ENCODE measurements around the gene TMCO6.
"Not testable (repeated sequence)": the region's sequence is repeated elsewhere in the genome, so short reads cannot be mapped to it uniquely, and the experiment has no call there.

The TMCO6 gene

GRCh38 chr5:140631036-140631417, 8.2 kb upstream of the TMCO6 start:
- DNase-seq = no peak

DNA sequence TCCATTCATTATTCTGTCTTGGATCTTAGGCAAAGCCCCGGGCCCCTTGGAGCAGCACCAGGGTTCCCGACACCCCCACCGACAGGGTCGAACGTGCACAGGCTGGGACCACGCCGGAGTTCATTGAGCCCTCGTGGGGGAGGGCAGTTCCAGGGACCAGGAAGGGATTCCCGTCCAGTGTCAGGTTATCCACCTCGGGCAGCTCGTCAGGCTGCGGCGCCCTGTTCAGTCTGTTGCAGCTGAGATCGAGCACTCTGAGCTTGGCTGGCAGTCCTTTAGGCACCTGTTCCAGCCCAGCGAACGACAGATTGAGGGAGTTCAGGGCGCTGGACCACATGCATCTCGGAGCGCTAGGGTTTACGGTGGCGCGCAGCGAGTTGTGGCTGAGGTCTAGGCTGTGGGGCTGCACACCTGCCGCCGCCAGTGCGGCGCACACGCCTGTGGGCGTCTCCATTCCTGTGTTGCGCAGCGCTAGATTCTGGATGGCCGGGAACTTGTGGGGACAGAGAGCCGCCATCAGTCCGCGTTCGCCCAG, 7.4 kb upstream of the TMCO6 start:
- no peak for DNase-seq

DNA sequence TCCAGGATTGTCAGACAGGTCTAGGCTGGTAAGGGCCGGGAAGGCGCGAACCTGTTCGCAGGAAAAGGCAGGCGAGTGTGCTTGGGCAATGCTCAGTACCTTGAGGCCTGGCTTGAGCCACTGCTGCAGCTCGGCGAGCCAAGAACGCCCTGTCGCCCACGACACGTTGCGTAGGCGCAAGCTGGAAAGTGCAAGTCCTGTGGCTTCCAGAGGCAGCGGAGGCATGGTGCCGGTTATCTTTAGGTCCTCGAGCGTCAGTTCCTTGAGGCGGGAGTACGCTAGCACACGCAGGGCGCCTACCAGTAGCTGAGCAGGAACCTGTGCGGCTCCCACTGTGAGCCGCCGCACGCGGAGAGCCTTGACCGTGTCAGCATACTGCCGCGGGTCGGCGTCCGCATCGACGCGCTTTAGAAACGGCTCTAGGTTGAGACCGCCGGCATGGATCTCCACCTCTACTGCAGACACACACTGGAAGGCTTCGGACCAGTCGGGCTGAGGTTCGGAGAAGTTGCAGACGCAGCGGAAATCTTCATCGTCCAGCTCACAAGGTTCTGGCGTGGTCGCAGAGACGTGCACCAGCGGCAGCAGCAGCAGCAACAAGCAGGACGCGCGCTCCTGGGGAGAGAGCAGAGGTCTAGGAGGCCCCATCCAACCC, 6.8 kb upstream of the TMCO6 start:
- DNase-seq = no peak

GRCh38 chr5:140633021-140633471, 6.2 kb upstream of the TMCO6 start, which contains the start of gene CD14:
TSS of gene CD14 (minus strand) at chr5:140633175. CDS start at chr5:140633071, 104 bp downstream.
- no peak for DNase-seq

DNA sequence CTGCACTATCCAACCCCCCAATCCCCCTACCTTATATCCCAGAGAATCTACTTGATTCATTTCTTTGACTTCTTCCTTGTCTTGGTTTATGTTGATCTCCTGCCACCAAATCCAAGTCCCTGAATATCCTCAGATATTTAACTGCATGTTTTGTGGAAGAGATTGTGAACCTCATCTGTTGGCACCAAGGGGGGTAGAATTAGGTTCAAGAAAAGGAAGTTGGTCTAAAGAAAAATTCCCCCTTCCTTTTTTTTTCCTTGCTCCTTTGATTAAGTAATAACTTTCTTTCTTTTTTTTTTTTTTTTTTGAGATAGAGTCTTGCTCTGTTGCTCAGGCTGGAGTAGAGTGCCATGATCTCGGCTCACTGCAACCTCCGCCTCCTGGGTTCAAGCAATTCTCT, 5.8 kb upstream of the TMCO6 start:
- DNase-seq = no peak

- DNase-seq = no peak
Observed at GRCh38 chr5:140634103-140634502, 5.1 kb upstream of the TMCO6 start.

GRCh38 chr5:140635291-140636257, 3.7 kb upstream of the TMCO6 start:
- DNase-seq = no peak

DNA sequence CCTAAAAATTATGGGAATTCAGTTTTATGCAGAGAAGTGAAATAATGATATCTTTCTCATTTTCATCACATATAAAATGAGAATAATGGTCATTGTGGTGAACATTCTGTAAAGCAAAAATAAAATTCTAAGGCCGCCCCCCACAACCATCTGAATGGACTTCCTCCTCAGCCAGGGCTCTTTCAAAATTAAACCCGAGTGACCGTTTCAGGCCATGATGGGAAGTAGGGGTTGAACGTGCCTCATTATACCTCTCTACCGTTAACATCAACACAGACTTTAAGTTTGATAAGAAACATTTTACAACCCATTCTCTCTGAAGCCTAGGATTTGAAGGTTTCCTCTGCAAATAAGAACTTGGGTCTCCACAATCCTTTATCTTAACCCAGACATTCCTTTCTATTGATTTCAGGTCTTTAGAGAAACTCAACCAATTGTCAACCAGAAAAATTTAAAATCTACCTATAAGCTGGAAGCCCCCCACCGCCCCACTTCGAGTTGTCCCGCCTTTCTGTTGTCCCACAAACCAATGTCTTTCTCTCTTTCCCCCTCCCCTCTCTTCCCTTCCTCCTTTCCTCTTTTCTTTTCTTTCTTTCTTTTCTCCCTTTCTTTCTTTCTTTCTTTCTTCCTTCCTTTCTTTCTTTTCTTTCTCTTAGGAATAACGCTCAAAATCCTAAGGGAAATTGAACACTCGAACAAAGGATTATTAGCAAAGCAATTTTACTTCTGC, 1.7 kb upstream of the TMCO6 start:
- DNase-seq = no peak

DNA sequence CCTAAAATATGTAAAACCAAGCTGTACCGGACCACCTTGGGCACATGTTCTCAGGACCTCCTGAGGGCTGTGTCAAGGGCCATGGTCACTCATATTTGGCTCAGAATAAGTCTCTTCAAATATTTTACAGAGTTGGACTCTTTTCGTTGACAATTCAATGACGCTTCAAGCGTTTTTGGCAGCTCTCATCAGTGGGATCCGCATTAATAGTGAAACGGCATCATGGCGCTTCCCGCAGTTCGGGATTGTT, 428 bp upstream of the TMCO6 start:
- DNase-seq = not testable (repeated sequence)

GRCh38 chr5:140641716-140642115, 2.5 kb downstream of the TMCO6 start:
- no peak for DNase-seq

GRCh38 chr5:140642718-140643117, 3.5 kb downstream of the TMCO6 start:
- no peak for DNase-seq

GRCh38 chr5:140647042-140647419, 7.8 kb downstream of the TMCO6 start:
- no peak for DNase-seq

GRCh38 chr5:140658870-140659269, 19.6 kb downstream of the TMCO6 start:
- DNase-seq = no peak

GRCh38 chr5:140660371-140660770, 21.1 kb downstream of the TMCO6 start:
- DNase-seq = not testable (repeated sequence)

DNA sequence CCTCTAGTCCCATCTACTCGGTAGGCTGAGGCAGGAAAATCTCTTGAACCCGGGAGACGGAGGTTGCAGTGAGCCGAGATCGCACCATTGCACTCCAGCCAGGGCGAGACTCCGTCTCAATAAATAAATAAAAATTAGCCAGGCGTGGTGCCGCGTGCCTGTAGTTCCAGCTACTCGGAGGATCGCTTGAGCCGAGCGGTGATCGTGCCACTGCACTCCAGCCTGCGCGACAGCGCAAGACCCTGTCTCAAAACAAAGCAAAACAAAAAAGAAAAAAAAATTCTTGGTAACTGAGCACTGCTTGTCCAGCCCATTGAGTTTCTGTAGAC, 24.7 kb downstream of the TMCO6 start:
- DNase-seq = no peak

DNA sequence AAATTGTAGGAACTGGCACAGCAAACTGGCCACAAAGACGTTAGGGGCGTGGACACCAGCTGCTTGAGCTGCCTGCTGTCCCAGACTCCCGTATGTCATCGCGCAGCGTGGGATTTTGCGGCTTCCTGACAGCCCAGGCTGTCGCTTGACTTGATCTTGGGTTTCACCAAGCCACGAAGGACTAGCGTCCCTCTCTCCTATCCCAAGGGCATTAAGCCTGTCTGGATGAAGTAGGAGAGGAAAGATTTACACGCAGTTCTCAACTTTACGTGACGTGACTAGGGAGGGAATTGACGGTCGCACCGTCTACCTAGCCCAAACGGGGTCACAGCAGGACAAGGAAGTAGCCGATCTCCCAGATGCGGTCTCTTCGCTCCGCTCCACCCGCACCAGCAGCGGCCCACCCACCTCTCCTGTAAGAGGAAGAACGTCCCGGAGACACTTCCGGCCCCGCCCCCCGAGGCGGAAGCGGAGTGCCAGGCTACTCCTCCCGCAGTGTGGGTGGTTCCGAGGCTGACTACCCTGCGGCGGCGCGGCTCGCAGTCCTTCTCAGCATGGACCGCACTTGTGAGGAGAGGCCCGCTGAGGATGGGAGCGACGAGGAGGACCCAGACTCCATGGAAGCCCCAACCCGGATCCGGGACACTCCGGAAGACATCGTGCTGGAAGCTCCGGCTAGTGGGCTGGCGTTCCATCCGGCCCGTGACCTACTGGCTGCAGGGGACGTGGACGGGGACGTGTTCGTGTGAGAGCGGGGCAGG, 25.3 kb downstream of the TMCO6 start, which contains the start of gene WDR55:
Gene WDR55 (plus strand): TSS at position 546 of the 761 bp plus-strand sequence. CDS start 9 bp downstream, at position 555.
- peak; percentile 91 for DNase-seq

GRCh38 chr5:140671035-140671434, 31.8 kb downstream of the TMCO6 start:
- DNase-seq = not testable (repeated sequence)

GRCh38 chr5:140671472-140672125, 32.3 kb downstream of the TMCO6 start:
- DNase-seq = no peak

- DNase-seq = no peak
Observed at GRCh38 chr5:140672455-140673186, 33.4 kb downstream of the TMCO6 start.

DNA sequence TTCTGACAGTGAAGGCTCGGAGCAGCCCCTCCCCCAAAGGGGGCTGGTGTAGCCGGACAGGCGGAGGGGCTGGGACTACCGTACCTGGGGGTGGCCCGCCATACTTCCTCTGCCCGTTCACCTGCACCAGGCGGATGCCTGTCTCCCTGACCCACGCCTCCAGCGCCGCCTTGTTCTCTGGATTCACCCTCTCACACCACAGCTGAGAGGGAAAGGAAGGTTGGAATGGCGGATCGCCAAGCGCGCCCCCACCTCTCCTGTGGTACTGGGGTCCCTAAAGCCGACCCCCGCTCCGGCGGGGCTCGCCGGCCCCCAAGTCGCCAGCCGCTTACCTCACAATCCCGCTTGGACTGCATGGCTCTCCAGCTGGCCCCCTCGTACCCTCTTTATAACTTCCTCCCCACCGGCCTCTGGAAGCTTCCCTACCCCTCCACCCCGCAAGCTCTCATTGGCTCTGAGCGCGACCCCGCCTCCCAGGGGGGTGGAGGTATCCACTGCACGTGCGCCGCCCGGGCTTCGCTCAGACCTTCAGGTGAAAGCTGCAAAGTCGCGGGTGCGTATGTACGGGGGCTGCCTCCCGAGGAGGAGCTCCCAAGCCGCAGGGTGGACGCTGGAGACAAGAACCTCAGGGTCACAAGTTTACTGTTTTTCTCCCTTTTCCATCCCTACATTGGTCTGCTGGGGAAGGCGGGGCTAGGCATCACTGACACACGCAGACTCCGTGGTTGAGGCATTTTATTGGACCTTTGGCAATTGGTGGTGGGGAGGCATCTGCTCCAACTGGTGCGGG, 34.1 kb downstream of the TMCO6 start, which contains the start of gene DND1:
Gene DND1 (minus strand): TSS at position 390 of the 790 bp plus-strand sequence. CDS start 34 bp downstream, at position 356.
- no peak for DNase-seq

Data from GDM1 (cell line).